HepG2 (cell line): ENCODE measurements around the gene BYSL. TPM values are rescaled to one million over a fixed set of nuclear protein-coding genes. Genes with fewer than 3 reads are reported as not detected.

ENCODE experiments used
- ATAD3A ChIP-seq: sonication (generic); formaldehyde crosslinking; IDR thresholded peaks from 2 replicates; pipeline ENCODE4 v1.4.0; 2020; ENCODE audit warnings: missing genetic modification reagents
- ISX ChIP-seq: sonication (generic); formaldehyde crosslinking; conservative IDR thresholded peaks from 2 replicates; pipeline ENCODE4 v1.5.0; 2020; ENCODE audit warnings: missing genetic modification reagents
- JUNB ChIP-seq: sonication (generic); formaldehyde crosslinking; IDR thresholded peaks from 2 replicates; pipeline ENCODE4 v1.8.0; 2022; ENCODE audit warnings: missing genetic modification reagents, mild to moderate bottlenecking, borderline replicate concordance
- KDM3A ChIP-seq: IDR thresholded peaks from 2 replicates; pipeline ENCODE4 v1.6.1; 2018; ENCODE audit warnings: low read depth, missing compliant biosample characterization
- MTF2 ChIP-seq: sonication (generic); formaldehyde crosslinking; IDR thresholded peaks from 2 replicates; pipeline ENCODE4 v1.5.0; 2020; ENCODE audit warnings: missing genetic modification reagents, borderline replicate concordance
- RBAK ChIP-seq: sonication (generic); formaldehyde crosslinking; IDR thresholded peaks from 2 replicates; pipeline ENCODE4 v1.5.1; 2020; ENCODE audit warnings: mild to moderate bottlenecking, missing genetic modification reagents
- ZFP41 ChIP-seq: sonication (generic); formaldehyde crosslinking; IDR thresholded peaks from 2 replicates; pipeline ENCODE4 v1.4.0; 2020; ENCODE audit warnings: mild to moderate bottlenecking, missing genetic modification reagents, borderline replicate concordance
- ZNF207 ChIP-seq: fragments of 450-650 bp; IDR thresholded peaks from 2 replicates; pipeline ENCODE4 v1.6.1; 2016; ENCODE audit warnings: antibody characterized with exemption, borderline replicate concordance
- ZNF564 ChIP-seq: sonication (generic); formaldehyde crosslinking; IDR thresholded peaks from 2 replicates; pipeline ENCODE4 v1.8.1; 2023; ENCODE audit warnings: mild to moderate bottlenecking, missing genetic modification reagents
- ZSCAN20 ChIP-seq: sonication (generic); formaldehyde crosslinking; IDR thresholded peaks from 2 replicates; pipeline ENCODE4 v1.4.0; 2020; ENCODE audit warnings: missing genetic modification reagents, mild to moderate bottlenecking, borderline replicate concordance
- polyA plus RNA-seq, 8 experiments: library from polyadenylated mRNA; depleted of rRNA in 3 of 8; stranded (reverse) in 7 of 8; unstranded in 1 of 8; fragments of >200 nt; fragmentation: Illumina TruSeq in 4 of 8; extraction: Trizol in 4 of 8; gene quantifications; 2 replicates each; pipeline versions ENCODE4 v1.2.1 to v1.2.3, GENCODE V29; 2011 to 2016; ENCODE audit warnings: low read depth in 4 of 8, missing spikeins in 1 of 8, mixed read lengths in 1 of 8; ENCODE audit not compliant: insufficient read depth in 1 of 8
- total RNA-seq, 5 experiments: library from RNA; depleted of rRNA; stranded (reverse); fragments of >200 nt; fragmentation: Illumina TruSeq; extraction: Trizol; gene quantifications; 2 replicates each; pipeline ENCODE4 v1.2.3, GENCODE V29; 2016; ENCODE audit warnings: low read depth in 1 of 5
- TF ChIP-seq, protein P1 (sequence below): sonication (generic); formaldehyde crosslinking; IDR thresholded peaks from 2 replicates; pipeline ENCODE4 v1.4.0; 2020; ENCODE audit warnings: mild to moderate bottlenecking, missing genetic modification reagents, borderline replicate concordance
- TF ChIP-seq, protein P2 (sequence below): sonication (generic); formaldehyde crosslinking; conservative IDR thresholded peaks from 2 replicates; pipeline ENCODE4 v1.4.0; 2020; ENCODE audit warnings: missing genetic modification reagents
- TF ChIP-seq, protein P3 (sequence below): sonication (generic); formaldehyde crosslinking; IDR thresholded peaks from 2 replicates; pipeline ENCODE4 v1.5.0; 2020; ENCODE audit warnings: missing genetic modification reagents, mild to moderate bottlenecking, borderline replicate concordance
- TF ChIP-seq, protein P4 (sequence below): sonication (generic); formaldehyde crosslinking; IDR thresholded peaks from 2 replicates; pipeline ENCODE4 v1.4.0; 2020; ENCODE audit warnings: missing genetic modification reagents
- TF ChIP-seq, protein P5 (sequence below): sonication (generic); formaldehyde crosslinking; conservative IDR thresholded peaks from 2 replicates; pipeline ENCODE4 v1.4.0; 2020; ENCODE audit warnings: missing genetic modification reagents

The BYSL gene
- total and polyA plus RNA-seq, 2 of the 13 experiments (the other 11 are each of a cell fraction or from before 2014, with no cell fraction given), result 27.9 to 28.6 TPM

DNA sequence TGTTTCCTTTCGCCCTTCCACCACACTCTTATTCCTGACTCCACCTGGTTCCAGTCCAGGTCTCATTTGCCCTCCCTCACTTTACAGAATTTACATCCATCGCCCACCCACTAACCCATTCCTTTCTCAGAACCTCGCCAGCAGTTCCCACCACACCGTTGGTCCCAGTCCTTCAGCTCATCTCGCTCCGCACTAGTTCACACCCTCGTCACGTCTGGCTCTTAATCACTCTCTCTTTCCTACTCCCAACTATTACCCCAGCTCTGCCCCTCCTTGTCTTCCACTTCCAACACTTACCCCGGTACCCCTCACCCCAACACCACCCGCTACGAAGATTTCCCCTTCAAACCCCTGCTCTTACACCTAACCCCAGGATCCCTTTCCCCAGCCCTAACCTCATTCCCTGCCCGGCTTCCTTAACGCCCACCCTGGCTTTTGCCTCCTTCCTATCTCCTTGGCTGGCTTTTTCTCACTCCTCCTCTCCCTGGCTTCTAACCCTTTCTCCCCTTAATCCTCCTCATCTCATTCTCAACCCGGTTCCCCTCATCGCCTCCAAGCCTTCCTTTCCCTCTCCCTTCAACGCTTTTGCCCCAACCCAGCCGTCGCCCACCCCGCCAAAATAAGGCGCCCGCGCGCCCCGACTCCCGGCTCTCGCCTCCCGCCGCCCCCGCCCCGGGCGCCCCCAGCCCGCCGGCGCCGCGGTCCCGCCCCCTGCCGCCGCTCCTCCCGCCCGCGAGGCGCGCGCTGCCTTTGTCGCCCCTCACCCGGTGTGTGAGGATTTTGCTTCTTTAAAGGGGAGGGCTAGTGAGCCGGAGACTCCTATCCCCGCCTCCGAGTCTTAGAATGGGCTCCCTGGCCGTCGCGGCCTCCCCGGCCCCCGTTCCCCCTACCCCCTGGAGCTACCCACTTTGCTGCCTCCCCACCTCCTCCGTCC is 26.7 kb upstream of the BYSL start (continued):
- TF ChIP-seq, protein P1, sequence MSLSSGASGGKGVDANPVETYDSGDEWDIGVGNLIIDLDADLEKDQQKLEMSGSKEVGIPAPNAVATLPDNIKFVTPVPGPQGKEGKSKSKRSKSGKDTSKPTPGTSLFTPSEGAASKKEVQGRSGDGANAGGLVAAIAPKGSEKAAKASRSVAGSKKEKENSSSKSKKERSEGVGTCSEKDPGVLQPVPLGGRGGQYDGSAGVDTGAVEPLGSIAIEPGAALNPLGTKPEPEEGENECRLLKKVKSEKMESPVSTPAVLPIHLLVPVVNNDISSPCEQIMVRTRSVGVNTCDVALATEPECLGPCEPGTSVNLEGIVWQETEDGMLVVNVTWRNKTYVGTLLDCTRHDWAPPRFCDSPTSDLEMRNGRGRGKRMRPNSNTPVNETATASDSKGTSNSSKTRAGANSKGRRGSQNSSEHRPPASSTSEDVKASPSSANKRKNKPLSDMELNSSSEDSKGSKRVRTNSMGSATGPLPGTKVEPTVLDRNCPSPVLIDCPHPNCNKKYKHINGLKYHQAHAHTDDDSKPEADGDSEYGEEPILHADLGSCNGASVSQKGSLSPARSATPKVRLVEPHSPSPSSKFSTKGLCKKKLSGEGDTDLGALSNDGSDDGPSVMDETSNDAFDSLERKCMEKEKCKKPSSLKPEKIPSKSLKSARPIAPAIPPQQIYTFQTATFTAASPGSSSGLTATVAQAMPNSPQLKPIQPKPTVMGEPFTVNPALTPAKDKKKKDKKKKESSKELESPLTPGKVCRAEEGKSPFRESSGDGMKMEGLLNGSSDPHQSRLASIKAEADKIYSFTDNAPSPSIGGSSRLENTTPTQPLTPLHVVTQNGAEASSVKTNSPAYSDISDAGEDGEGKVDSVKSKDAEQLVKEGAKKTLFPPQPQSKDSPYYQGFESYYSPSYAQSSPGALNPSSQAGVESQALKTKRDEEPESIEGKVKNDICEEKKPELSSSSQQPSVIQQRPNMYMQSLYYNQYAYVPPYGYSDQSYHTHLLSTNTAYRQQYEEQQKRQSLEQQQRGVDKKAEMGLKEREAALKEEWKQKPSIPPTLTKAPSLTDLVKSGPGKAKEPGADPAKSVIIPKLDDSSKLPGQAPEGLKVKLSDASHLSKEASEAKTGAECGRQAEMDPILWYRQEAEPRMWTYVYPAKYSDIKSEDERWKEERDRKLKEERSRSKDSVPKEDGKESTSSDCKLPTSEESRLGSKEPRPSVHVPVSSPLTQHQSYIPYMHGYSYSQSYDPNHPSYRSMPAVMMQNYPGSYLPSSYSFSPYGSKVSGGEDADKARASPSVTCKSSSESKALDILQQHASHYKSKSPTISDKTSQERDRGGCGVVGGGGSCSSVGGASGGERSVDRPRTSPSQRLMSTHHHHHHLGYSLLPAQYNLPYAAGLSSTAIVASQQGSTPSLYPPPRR, result no peak
- TF ChIP-seq ISX (no peak), MTF2 (CRISPR knock-in tag) (0 out of 2 replicates have a peak, but pooled peaks have one; percentile 31), JUNB (CRISPR knock-in tag) (peak; percentile 45; the same call in 1 of the 2 replicates), ZNF207 (no peak), ATAD3A (CRISPR knock-in tag) (no peak), RBAK (CRISPR knock-in tag) (no peak), ZNF564 (CRISPR knock-in tag) (no peak), ZSCAN20 (no peak), ZFP41 (no peak), KDM3A (CRISPR knock-in tag) (no peak)
- TF ChIP-seq, protein P2, sequence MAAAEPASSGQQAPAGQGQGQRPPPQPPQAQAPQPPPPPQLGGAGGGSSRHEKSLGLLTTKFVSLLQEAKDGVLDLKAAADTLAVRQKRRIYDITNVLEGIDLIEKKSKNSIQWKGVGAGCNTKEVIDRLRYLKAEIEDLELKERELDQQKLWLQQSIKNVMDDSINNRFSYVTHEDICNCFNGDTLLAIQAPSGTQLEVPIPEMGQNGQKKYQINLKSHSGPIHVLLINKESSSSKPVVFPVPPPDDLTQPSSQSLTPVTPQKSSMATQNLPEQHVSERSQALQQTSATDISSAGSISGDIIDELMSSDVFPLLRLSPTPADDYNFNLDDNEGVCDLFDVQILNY, result no peak
- TF ChIP-seq, protein P3, sequence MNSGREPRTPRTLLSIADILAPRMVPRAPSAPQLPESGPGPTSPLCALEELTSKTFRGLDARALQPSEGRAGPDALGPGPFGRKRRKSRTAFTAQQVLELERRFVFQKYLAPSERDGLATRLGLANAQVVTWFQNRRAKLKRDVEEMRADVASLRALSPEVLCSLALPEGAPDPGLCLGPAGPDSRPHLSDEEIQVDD (CRISPR knock-in tag), result no peak
- TF ChIP-seq, protein P4, sequence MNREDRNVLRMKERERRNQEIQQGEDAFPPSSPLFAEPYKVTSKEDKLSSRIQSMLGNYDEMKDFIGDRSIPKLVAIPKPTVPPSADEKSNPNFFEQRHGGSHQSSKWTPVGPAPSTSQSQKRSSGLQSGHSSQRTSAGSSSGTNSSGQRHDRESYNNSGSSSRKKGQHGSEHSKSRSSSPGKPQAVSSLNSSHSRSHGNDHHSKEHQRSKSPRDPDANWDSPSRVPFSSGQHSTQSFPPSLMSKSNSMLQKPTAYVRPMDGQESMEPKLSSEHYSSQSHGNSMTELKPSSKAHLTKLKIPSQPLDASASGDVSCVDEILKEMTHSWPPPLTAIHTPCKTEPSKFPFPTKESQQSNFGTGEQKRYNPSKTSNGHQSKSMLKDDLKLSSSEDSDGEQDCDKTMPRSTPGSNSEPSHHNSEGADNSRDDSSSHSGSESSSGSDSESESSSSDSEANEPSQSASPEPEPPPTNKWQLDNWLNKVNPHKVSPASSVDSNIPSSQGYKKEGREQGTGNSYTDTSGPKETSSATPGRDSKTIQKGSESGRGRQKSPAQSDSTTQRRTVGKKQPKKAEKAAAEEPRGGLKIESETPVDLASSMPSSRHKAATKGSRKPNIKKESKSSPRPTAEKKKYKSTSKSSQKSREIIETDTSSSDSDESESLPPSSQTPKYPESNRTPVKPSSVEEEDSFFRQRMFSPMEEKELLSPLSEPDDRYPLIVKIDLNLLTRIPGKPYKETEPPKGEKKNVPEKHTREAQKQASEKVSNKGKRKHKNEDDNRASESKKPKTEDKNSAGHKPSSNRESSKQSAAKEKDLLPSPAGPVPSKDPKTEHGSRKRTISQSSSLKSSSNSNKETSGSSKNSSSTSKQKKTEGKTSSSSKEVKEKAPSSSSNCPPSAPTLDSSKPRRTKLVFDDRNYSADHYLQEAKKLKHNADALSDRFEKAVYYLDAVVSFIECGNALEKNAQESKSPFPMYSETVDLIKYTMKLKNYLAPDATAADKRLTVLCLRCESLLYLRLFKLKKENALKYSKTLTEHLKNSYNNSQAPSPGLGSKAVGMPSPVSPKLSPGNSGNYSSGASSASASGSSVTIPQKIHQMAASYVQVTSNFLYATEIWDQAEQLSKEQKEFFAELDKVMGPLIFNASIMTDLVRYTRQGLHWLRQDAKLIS, result no peak
- TF ChIP-seq, protein P5, sequence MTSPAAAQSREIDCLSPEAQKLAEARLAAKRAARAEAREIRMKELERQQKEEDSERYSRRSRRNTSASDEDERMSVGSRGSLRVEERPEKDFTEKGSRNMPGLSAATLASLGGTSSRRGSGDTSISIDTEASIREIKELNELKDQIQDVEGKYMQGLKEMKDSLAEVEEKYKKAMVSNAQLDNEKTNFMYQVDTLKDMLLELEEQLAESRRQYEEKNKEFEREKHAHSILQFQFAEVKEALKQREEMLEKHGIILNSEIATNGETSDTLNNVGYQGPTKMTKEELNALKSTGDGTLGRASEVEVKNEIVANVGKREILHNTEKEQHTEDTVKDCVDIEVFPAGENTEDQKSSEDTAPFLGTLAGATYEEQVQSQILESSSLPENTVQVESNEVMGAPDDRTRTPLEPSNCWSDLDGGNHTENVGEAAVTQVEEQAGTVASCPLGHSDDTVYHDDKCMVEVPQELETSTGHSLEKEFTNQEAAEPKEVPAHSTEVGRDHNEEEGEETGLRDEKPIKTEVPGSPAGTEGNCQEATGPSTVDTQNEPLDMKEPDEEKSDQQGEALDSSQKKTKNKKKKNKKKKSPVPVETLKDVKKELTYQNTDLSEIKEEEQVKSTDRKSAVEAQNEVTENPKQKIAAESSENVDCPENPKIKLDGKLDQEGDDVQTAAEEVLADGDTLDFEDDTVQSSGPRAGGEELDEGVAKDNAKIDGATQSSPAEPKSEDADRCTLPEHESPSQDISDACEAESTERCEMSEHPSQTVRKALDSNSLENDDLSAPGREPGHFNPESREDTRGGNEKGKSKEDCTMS (CRISPR knock-in tag), result no peak
